ENCODE data around the gene RHBDD2.
"Not testable (repeated sequence)": the region's sequence is repeated elsewhere in the genome, so short reads cannot be mapped to it uniquely, and the experiment has no call there.

GRCh38 chr7:75829656-75830055, 49.2 kb upstream of the RHBDD2 start:
- not testable (repeated sequence) for TF ChIP-seq CSDC2, ZNF70 (CRISPR knock-in tag; IDR thresholded peaks at IDR 0.05)
- TF ChIP-seq, protein P1, sequence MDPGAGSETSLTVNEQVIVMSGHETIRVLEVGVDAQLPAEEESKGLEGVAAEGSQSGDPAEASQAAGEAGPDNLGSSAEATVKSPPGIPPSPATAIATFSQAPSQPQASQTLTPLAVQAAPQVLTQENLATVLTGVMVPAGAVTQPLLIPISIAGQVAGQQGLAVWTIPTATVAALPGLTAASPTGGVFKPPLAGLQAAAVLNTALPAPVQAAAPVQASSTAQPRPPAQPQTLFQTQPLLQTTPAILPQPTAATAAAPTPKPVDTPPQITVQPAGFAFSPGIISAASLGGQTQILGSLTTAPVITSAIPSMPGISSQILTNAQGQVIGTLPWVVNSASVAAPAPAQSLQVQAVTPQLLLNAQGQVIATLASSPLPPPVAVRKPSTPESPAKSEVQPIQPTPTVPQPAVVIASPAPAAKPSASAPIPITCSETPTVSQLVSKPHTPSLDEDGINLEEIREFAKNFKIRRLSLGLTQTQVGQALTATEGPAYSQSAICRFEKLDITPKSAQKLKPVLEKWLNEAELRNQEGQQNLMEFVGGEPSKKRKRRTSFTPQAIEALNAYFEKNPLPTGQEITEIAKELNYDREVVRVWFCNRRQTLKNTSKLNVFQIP (CRISPR knock-in tag; IDR thresholded peaks at IDR 0.05; ENCODE audit: borderline replicate concordance, low read depth) = not testable (repeated sequence)

All from SK-N-SH treated with all-trans-retinoic acid at 6 μM for 48 hours (cell line).